ENCODE measurements around the gene ADO. TPM values are rescaled to one million over a fixed set of nuclear protein-coding genes. Genes with fewer than 3 reads are reported as not detected.

The ADO gene
- total RNA-seq, 4 donors from 2014 or later, result 10.8 to 22.3 (median 17.4) TPM

GRCh38 chr10:62819141-62819920, 14.8 kb downstream of the ADO start:
- H3K4me1 ChIP-seq, result peaks cover 41% of the 10 kb centered on the region
- no peak for TF ChIP-seq POLR2A (IDR thresholded peaks at IDR 0.05)
- TF ChIP-seq POLR2AphosphoS5 (IDR thresholded peaks at IDR 0.05), result no peak
- no peak for TF ChIP-seq EP300 (IDR thresholded peaks at IDR 0.05)
- no peak for TF ChIP-seq CTCF (IDR thresholded peaks at IDR 0.05)
- DNase-seq (ENCODE audit: low spot score in 2 of 2), result no peak
- 52% methylated on average over 19 of the region's 19 CpGs for whole genome bisulfite sequencing
- H3K27me3 ChIP-seq, result peaks cover 31% of the 10 kb centered on the region
- peak overlapping the region; percentile 68 for H3K4me3 ChIP-seq
- no peaks in the 10 kb centered on the region for H3K9me3 ChIP-seq
- no peak overlapping the region for H3K27ac ChIP-seq
- no peaks in the 10 kb centered on the region for H3K36me3 ChIP-seq

- no peaks in the 10 kb centered on the region for H3K9me3 ChIP-seq
- no peak overlapping the region for H3K4me3 ChIP-seq
- WGBS, result 78% methylated on average over 5 of the region's 5 CpGs
- peaks cover 21% of the 10 kb centered on the region for H3K27me3 ChIP-seq
- no peaks in the 10 kb centered on the region for H3K36me3 ChIP-seq
- no peak for TF ChIP-seq POLR2A (IDR thresholded peaks at IDR 0.05)
- TF ChIP-seq CTCF (IDR thresholded peaks at IDR 0.05), result no peak
- no peak for TF ChIP-seq POLR2AphosphoS5 (IDR thresholded peaks at IDR 0.05)
- TF ChIP-seq EP300 (IDR thresholded peaks at IDR 0.05), result no peak
- peaks cover 30% of the 10 kb centered on the region for H3K4me1 ChIP-seq
- no peak overlapping the region for H3K27ac ChIP-seq
- no peak for DNase-seq (ENCODE audit: low spot score in 2 of 2)
Measured at GRCh38 chr10:62820586-62820985, 16.1 kb downstream of the ADO start.

GRCh38 chr10:62826273-62826672, 21.8 kb downstream of the ADO start:
- Histone ChIP-seq H3K36me3 (no peaks in the 10 kb centered on the region), H3K4me3 (no peak overlapping the region), H3K27ac (no peak overlapping the region), H3K4me1 (no peaks in the 10 kb centered on the region), H3K9me3 (no peaks in the 10 kb centered on the region), H3K27me3 (no peaks in the 10 kb centered on the region)
- 94% methylated on average over 1 of the region's 1 CpG for WGBS
- no peak for TF ChIP-seq CTCF (IDR thresholded peaks at IDR 0.05)
- TF ChIP-seq POLR2A (IDR thresholded peaks at IDR 0.05), result no peak
- TF ChIP-seq POLR2AphosphoS5 (IDR thresholded peaks at IDR 0.05), result no peak
- TF ChIP-seq EP300 (IDR thresholded peaks at IDR 0.05), result no peak
- no peak for DNase-seq (ENCODE audit: low spot score in 2 of 2)

GRCh38 chr10:62829622-62830021, 25.1 kb downstream of the ADO start:
- no peaks in the 10 kb centered on the region for H3K36me3 ChIP-seq
- H3K27me3 ChIP-seq, result no peaks in the 10 kb centered on the region
- WGBS, result 80% methylated on average over 2 of the region's 2 CpGs
- no peak for DNase-seq (ENCODE audit: low spot score in 2 of 2)
- H3K27ac ChIP-seq, result no peak overlapping the region
- H3K4me1 ChIP-seq, result no peaks in the 10 kb centered on the region
- no peaks in the 10 kb centered on the region for H3K9me3 ChIP-seq
- TF ChIP-seq CTCF (IDR thresholded peaks at IDR 0.05) (no peak), POLR2AphosphoS5 (IDR thresholded peaks at IDR 0.05) (no peak), EP300 (IDR thresholded peaks at IDR 0.05) (no peak), POLR2A (IDR thresholded peaks at IDR 0.05) (no peak)
- H3K4me3 ChIP-seq, result no peak overlapping the region

GRCh38 chr10:62830679-62831078, 26.2 kb downstream of the ADO start:
- TF ChIP-seq POLR2AphosphoS5 (IDR thresholded peaks at IDR 0.05) (no peak), CTCF (IDR thresholded peaks at IDR 0.05) (no peak), POLR2A (IDR thresholded peaks at IDR 0.05) (no peak), EP300 (IDR thresholded peaks at IDR 0.05) (no peak)
- WGBS, result 75% methylated on average over 4 of the region's 4 CpGs

More at GRCh38 chr10:62830679-62831078, 26.2 kb downstream of the ADO start:
- no peak overlapping the region for H3K4me3 ChIP-seq
- no peak for DNase-seq (ENCODE audit: low spot score in 2 of 2)
- H3K27ac ChIP-seq, result no peak overlapping the region
- no peaks in the 10 kb centered on the region for H3K9me3 ChIP-seq
- no peaks in the 10 kb centered on the region for H3K4me1 ChIP-seq
- H3K27me3 ChIP-seq, result no peaks in the 10 kb centered on the region
- no peaks in the 10 kb centered on the region for H3K36me3 ChIP-seq

All from suprapubic skin (tissue), 4 donors.